ENCODE results near the gene COMMD1.

COMMD1 gene

GRCh38 chr2:61926531-61927477 lies 21.3 kb downstream of the COMMD1 start:
- TF ChIP-seq SIN3A (IDR thresholded peaks at IDR 0.05; ENCODE audit: borderline replicate concordance, insufficient read depth, low read length) (no peak), REST (IDR thresholded peaks at IDR 0.05; ENCODE audit: insufficient read depth in 1 of 2, low read depth in 2 of 2, low read length in 2 of 2) (no peak), POLR2AphosphoS5 (IDR thresholded peaks at IDR 0.05; ENCODE audit: low read depth, low read length) (no peak), FOXP2 (optimal IDR thresholded peaks at IDR 0.05; ENCODE audit: borderline replicate concordance, extremely low read depth, extremely low read length, insufficient read depth) (no peak), TAF1 (IDR thresholded peaks at IDR 0.05; ENCODE audit: borderline replicate concordance, insufficient read depth, low read length) (no peak)

- no peak for TF ChIP-seq FOXP2 (optimal IDR thresholded peaks at IDR 0.05; ENCODE audit: borderline replicate concordance, extremely low read depth, extremely low read length, insufficient read depth)
- no peak for TF ChIP-seq SIN3A (IDR thresholded peaks at IDR 0.05; ENCODE audit: borderline replicate concordance, insufficient read depth, low read length)
- TF ChIP-seq TAF1 (IDR thresholded peaks at IDR 0.05; ENCODE audit: borderline replicate concordance, insufficient read depth, low read length), result no peak
- no peak for TF ChIP-seq REST (IDR thresholded peaks at IDR 0.05; ENCODE audit: insufficient read depth in 1 of 2, low read depth in 2 of 2, low read length in 2 of 2)
- no peak for TF ChIP-seq POLR2AphosphoS5 (IDR thresholded peaks at IDR 0.05; ENCODE audit: low read depth, low read length)
These were observed 23.5 kb downstream of the COMMD1 start for GRCh38 chr2:61928826-61929461.

- TF ChIP-seq FOXP2 (optimal IDR thresholded peaks at IDR 0.05; ENCODE audit: borderline replicate concordance, extremely low read depth, extremely low read length, insufficient read depth), result no peak
- no peak for TF ChIP-seq REST (IDR thresholded peaks at IDR 0.05; ENCODE audit: insufficient read depth in 1 of 2, low read depth in 2 of 2, low read length in 2 of 2)
- TF ChIP-seq TAF1 (IDR thresholded peaks at IDR 0.05; ENCODE audit: borderline replicate concordance, insufficient read depth, low read length), result no peak
- TF ChIP-seq POLR2AphosphoS5 (IDR thresholded peaks at IDR 0.05; ENCODE audit: low read depth, low read length), result no peak
- no peak for TF ChIP-seq SIN3A (IDR thresholded peaks at IDR 0.05; ENCODE audit: borderline replicate concordance, insufficient read depth, low read length)
These were observed 31.6 kb downstream of the COMMD1 start for GRCh38 chr2:61937098-61937497.

GRCh38 chr2:61937886-61938285 lies 32.4 kb downstream of the COMMD1 start:
- no peak for TF ChIP-seq FOXP2 (optimal IDR thresholded peaks at IDR 0.05; ENCODE audit: borderline replicate concordance, extremely low read depth, extremely low read length, insufficient read depth)
- TF ChIP-seq TAF1 (IDR thresholded peaks at IDR 0.05; ENCODE audit: borderline replicate concordance, insufficient read depth, low read length), result no peak
- no peak for TF ChIP-seq SIN3A (IDR thresholded peaks at IDR 0.05; ENCODE audit: borderline replicate concordance, insufficient read depth, low read length)
- no peak for TF ChIP-seq REST (IDR thresholded peaks at IDR 0.05; ENCODE audit: insufficient read depth in 1 of 2, low read depth in 2 of 2, low read length in 2 of 2)
- no peak for TF ChIP-seq POLR2AphosphoS5 (IDR thresholded peaks at IDR 0.05; ENCODE audit: low read depth, low read length)
